Astrocyte of the spinal cord (primary cell): ENCODE measurements around the gene RNASE2.
A peak's percentile ranks its signal among the peaks of the same experiment; 100 is the strongest.
"Not testable (repeated sequence)": the region's sequence is repeated elsewhere in the genome, so short reads cannot be mapped to it uniquely, and the experiment has no call there.

Experiments
- DNase-seq: peaks from one replicate; pipeline ENCODE4 v3.0.0; 2011; ENCODE audit warnings: low read depth, low spot score
- H3K4me3 ChIP-seq: 2 replicates; pipeline ENCODE4 v1.5.1; 2011; ENCODE audit warnings: low read depth, mild to moderate bottlenecking, low read length, moderate library complexity
- in situ Hi-C: cut with HindIII; loops from 2 replicates; pipeline ENCODE4 v1.10.0; 2017; ENCODE audit warnings: low sequenced_read_pairs
- TF ChIP-seq, protein P1 (sequence below): IDR thresholded peaks from 2 replicates; pipeline ENCODE4 v1.5.1; 2012; ENCODE audit warnings: low read depth, mild to moderate bottlenecking, low read length, inconsistent platforms

RNASE2 gene

DNA sequence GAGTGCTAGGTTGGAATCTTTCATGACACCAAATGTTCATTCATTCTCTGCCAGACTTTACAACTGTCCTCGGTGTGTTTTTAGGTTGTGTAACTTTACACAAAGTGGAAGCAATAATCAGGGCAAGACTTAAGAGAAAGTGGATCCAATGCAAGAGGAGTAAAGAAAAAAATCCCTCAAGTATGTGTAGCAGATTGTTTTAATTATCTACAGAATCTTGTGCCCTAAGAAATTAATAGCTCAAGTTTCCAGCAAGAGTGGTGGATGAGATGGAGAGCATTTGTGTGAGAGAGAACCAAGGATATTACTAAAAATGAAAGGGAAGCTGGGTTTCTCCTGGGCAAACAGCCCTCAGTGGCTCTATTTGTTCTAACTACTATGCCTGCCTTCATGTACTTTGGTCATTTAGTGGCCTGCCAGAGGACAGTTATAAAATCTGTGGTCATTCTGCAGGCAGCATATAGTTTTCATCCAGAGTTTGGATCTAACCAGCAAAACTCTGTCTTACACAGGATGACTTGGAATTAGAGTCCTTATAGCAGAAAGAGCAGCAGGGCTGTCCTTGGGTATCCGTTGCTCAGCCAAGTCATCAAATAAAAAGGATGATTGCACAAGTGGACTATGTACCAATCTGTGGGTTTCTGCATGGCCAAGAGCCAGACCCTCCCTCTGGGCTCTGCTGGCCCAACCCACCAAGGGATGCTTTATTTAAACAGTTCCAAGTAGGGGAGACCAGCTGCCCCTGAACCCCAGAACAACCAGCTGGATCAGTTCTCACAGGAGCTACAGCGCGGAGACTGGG, at the start of gene RNASE2:
Gene RNASE2, plus strand, starts transcription at position 752 of the 802 bp plus-strand sequence. CDS start 285 bp downstream, outside the sequence.
- in situ Hi-C loops, H3K4me3 ChIP-seq, DNase-seq: not testable (repeated sequence)

GRCh38 chr14:20905676-20906075, 49.6 kb upstream of the RNASE2 start:
- TF ChIP-seq, protein P1, sequence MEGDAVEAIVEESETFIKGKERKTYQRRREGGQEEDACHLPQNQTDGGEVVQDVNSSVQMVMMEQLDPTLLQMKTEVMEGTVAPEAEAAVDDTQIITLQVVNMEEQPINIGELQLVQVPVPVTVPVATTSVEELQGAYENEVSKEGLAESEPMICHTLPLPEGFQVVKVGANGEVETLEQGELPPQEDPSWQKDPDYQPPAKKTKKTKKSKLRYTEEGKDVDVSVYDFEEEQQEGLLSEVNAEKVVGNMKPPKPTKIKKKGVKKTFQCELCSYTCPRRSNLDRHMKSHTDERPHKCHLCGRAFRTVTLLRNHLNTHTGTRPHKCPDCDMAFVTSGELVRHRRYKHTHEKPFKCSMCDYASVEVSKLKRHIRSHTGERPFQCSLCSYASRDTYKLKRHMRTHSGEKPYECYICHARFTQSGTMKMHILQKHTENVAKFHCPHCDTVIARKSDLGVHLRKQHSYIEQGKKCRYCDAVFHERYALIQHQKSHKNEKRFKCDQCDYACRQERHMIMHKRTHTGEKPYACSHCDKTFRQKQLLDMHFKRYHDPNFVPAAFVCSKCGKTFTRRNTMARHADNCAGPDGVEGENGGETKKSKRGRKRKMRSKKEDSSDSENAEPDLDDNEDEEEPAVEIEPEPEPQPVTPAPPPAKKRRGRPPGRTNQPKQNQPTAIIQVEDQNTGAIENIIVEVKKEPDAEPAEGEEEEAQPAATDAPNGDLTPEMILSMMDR = no peak
- no peak for DNase-seq
- in situ Hi-C loops = no loop called here
- H3K4me3 ChIP-seq = no peak overlapping the region

DNA sequence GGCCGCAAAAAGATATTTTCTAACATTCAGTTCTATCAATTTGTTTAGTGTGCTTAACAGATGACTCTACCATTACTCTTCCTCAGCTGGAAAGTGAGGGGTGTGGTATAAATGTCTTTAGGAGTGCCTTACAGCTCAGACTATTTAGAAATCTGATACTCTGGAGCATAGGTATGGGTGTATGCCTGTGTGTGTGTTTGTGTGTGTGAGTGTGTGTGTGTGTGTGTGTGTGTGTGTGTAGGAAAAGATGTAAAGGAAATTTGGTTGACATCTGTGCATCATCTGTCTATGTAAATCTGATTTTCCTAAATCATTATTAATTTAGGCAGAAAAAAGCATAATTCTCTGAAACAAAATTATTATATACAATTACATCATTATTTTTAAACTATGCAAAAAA, 48.1 kb upstream of the RNASE2 start:
- in situ Hi-C loops = no loop called here
- TF ChIP-seq, protein P1 = no peak
- H3K4me3 ChIP-seq = no peak overlapping the region
- DNase-seq = no peak

DNA sequence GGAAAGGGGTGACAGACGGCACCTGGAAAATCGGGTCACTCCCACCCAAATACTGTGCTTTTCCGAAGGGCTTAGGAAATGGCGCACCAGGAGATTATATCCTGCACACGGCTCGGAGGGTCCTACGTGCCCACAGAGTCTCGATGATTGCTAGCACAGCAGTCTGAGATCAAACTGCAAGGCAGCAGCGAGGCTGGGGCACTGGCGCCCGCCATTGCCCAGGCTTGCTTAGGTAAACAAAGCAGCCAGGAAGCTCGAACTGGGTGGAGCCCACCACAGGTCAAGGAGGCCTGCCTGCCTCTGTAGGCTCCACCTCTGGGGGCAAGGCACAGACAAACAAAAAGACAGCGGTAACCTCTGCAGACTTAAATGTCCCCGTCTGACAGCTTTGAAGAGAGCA, 44.5 kb upstream of the RNASE2 start:
- DNase-seq, in situ Hi-C loops, H3K4me3 ChIP-seq: not testable (repeated sequence)

GRCh38 chr14:20919038-20919756, 36.1 kb upstream of the RNASE2 start:
- DNase-seq, H3K4me3 ChIP-seq, in situ Hi-C loops: not testable (repeated sequence)

DNA sequence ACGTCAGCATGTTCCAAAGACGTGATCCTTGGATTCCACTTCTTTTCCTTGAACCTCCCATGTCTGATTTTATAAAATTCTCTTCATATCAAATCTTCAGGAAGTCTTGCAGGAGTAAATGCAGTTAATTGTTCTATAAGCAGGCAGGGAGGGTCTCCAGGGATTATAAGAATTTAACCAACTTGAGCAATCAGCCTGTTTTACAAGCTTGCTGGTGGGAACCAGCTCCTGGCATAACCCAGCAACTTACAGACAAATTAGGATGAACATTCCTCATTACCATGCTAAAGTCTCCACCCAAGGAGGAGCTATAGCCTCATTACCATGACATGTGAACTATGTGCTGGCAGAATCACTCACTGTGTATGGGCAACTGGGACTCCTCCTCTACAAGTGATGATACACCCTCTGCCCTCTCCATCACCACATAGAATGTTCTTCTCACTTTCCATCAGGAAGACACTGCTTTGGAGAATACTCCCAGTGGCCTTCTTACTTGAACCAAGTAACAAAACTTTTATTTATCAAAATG, 31.5 kb upstream of the RNASE2 start:
- DNase-seq, H3K4me3 ChIP-seq, in situ Hi-C loops: not testable (repeated sequence)

DNA sequence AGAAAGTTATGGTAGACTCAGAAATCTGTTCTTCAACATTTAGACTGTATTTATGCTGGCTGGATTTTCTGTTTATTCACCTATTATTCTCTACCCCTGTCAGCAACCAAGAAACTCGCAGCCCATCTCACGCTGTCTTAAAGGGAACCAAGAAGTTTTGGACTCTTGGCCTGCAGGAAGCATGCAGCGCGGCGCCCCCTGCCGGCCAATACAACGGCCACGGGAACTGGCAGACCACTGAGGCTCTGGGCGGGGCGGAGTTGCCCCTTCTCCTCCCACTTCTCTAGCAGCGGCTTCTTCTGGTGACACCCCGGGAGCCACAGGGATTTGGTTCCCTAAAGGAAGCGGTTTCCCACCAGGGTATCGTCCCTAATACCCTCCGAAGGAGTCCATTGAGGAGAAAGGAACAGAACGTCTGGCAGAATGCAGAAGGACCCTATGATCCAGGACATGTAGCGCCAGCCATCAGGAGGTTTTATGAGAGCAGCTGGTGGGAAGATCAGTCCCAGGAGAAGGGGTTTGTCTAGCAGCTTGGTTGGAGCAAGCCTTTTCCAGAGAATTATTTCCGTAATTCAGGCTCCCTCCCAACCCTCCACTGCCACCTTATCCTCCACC, 21.0 kb upstream of the RNASE2 start:
- in situ Hi-C loops = no loop called here
- no peak for DNase-seq
- TF ChIP-seq, protein P1 = peak; percentile 54
- no peak overlapping the region for H3K4me3 ChIP-seq

DNA sequence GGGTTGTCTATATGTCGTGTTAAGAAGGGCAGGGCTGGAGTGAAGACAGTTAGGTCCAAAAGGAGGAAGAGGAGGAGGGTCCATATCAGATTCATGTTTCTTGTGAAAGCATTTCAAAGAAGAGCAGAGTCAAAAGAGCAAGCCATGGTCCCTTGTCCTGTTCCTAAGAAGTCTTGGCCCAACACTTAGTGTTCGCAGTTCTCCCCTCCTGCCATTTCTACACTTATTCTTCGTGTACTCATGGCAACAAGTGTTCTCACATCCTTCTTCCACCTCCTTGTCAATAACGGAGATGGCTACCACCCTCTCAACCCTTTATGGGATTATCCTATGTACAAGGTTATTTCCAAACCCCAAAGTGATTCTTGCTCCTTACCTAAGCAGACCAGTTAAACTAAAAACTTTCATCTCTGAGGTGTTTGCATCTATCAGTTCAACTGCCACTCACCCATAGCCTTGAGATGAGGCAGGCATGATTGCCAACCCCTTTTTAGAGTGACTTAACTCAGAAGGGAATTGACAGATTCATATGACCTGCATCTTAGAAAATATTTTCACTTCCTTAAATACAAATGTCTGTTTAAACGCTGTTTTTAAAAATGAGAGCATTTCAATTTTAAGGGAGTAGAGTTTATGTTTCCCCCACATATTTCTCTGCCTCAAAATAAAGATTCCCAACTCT, 19.8 kb upstream of the RNASE2 start:
- in situ Hi-C loops = no loop called here
- TF ChIP-seq, protein P1 = no peak
- DNase-seq = no peak
- H3K4me3 ChIP-seq = no peak overlapping the region

- in situ Hi-C loops, DNase-seq, H3K4me3 ChIP-seq: not testable (repeated sequence)
Measured at GRCh38 chr14:20945146-20945545, 10.1 kb upstream of the RNASE2 start.

DNA sequence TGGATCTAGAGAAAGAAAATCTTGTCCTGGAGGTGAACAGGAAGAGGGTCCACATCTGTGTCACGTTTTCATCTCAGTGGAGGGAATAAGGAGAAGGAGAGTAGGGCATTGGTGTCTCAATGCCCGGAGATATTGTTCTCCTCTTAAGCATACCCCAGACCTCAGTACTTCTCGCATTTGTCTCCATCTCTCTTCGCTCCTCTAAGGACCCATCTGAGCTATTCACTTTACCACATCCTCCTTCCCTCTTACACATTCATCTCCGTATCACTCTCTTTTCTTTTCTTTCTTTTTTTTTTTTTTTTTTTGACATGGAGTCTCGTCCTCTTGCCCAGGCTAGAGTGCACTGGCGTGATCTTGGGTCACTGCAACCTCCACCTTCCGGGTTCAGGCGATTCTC, 8.6 kb upstream of the RNASE2 start:
- DNase-seq = not testable (repeated sequence)

DNA sequence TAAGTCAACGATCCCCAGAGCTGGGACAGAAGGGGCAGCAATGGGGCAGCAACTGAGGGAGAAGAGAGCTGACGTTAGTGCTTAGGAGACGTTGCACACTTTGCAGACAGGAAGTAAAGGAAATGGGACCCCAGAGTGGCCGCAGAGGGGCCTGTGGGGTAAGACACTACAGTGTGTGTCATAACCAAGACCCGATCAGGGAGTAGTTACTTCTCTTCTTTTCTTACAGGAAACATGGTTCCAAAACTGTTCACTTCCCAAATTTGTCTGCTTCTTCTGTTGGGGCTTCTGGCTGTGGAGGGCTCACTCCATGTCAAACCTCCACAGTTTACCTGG, 219 bp downstream of the RNASE2 start:
- in situ Hi-C loops, H3K4me3 ChIP-seq, DNase-seq: not testable (repeated sequence)

More for the DNA sequence above, 8.6 kb upstream of the RNASE2 start:
- H3K4me3 ChIP-seq, in situ Hi-C loops: not testable (repeated sequence)
